K562 (cell line): ENCODE results near the gene GABBR1. TPM values are rescaled to one million over a fixed set of nuclear protein-coding genes. Genes with fewer than 3 reads are reported as not detected.

Experiments used
- ARID1B ChIP-seq: fragments of 450-650 bp; IDR thresholded peaks from 2 replicates; pipeline ENCODE4 v1.6.1; 2016; ENCODE audit warnings: antibody characterized with exemption, mild to moderate bottlenecking, inconsistent platforms
- ATF3 ChIP-seq, 2 experiments: fragments of 450-650 bp in 1 of 2; sonication (generic) in 1 of 2; formaldehyde crosslinking in 1 of 2; IDR thresholded peaks in 1 of 2; conservative IDR thresholded peaks in 1 of 2; 2 replicates each; pipeline versions ENCODE4 v1.6.1 to v1.8.1; 2016 to 2023; ENCODE audit warnings: mild to moderate bottlenecking in 2 of 2, moderate library complexity in 2 of 2, inconsistent platforms in 1 of 2, missing genetic modification reagents in 1 of 2
- CLOCK ChIP-seq: fragments of 250-450 bp; sonication (Bioruptor Pico); IDR thresholded peaks from 2 replicates; pipeline ENCODE4 v1.4.0; 2020; ENCODE audit warnings: mild to moderate bottlenecking, moderate library complexity, borderline replicate concordance
- FOXK1 ChIP-seq: sonication (generic); formaldehyde crosslinking; IDR thresholded peaks from 2 replicates; pipeline ENCODE4 v1.8.0; 2022; ENCODE audit warnings: missing genetic modification reagents, mild to moderate bottlenecking, borderline replicate concordance
- FOXP4 ChIP-seq: sonication (generic); formaldehyde crosslinking; IDR thresholded peaks from 2 replicates; pipeline ENCODE4 v1.8.0; 2022; ENCODE audit warnings: mild to moderate bottlenecking, missing genetic modification reagents, borderline replicate concordance
- HDAC6 ChIP-seq: IDR thresholded peaks from 2 replicates; pipeline ENCODE4 v1.6.1; 2012; ENCODE audit warnings: low read depth, mild to moderate bottlenecking, control low read depth, inconsistent platforms, low read length, moderate library complexity
- HNRNPUL1 ChIP-seq: fragments of 200-400 bp; formaldehyde crosslinking; IDR thresholded peaks from 2 replicates; pipeline ENCODE4 v1.6.1; 2017; ENCODE audit warnings: low read length
- MAFK ChIP-seq: IDR thresholded peaks from 2 replicates; pipeline ENCODE4 v1.6.1; 2011; ENCODE audit warnings: low read length, improper control_type of control experiment
- NRF1 ChIP-seq, 2 experiments: fragments of 450-650 bp; IDR thresholded peaks in 1 of 2; conservative IDR thresholded peaks in 1 of 2; 2 replicates each; pipeline ENCODE4 v1.6.1; 2014; ENCODE audit warnings: mild to moderate bottlenecking in 2 of 2
- ZNF311 ChIP-seq: fragments of 250-450 bp; sonication (Bioruptor Pico); IDR thresholded peaks from 2 replicates; pipeline ENCODE4 v1.4.0; 2020; ENCODE audit warnings: mild to moderate bottlenecking, moderate library complexity
- ZNF696 ChIP-seq: fragments of 250-450 bp; sonication (Bioruptor Pico); conservative IDR thresholded peaks from 2 replicates; pipeline ENCODE4 v1.4.0; 2020; ENCODE audit warnings: mild to moderate bottlenecking, moderate library complexity
- ZNF778 ChIP-seq: fragments of 450-650 bp; formaldehyde crosslinking; IDR thresholded peaks from 2 replicates; pipeline ENCODE4 v1.4.0; 2020; ENCODE audit warnings: mild to moderate bottlenecking, moderate library complexity
- polyA plus RNA-seq, 8 experiments: library from polyadenylated mRNA; depleted of rRNA in 4 of 8; stranded (reverse) in 5 of 8; unstranded in 3 of 8; fragments of >200 nt; fragmentation: Nextera tagmentation in 2 of 8; fragmentation: Illumina TruSeq in 1 of 8; extraction: Ambion mirVana in 2 of 8; extraction: Trizol in 1 of 8; gene quantifications; 2 replicates each; pipeline versions ENCODE4 v1.2.1 to v1.2.3, GENCODE V29; 2011 to 2014; ENCODE audit warnings: inconsistent platforms in 1 of 8, missing spikeins in 1 of 8
- total RNA-seq, 7 experiments: library from RNA; depleted of rRNA in 6 of 7; stranded (reverse); fragments of >200 nt in 6 of 7; fragmentation: Illumina TruSeq in 2 of 7; extraction: Trizol in 2 of 7; gene quantifications; 2 replicates each; pipeline versions ENCODE4 v1.2.1 to v1.2.3, GENCODE V29; 2011 to 2021; ENCODE audit warnings: low replicate concordance in 1 of 7
- TF ChIP-seq, protein P1 (sequence below): fragments of 450-650 bp; conservative IDR thresholded peaks from 2 replicates; pipeline ENCODE4 v1.6.1; 2016; ENCODE audit warnings: missing genetic modification characterization, low read depth, mild to moderate bottlenecking, control low read depth, missing compliant biosample characterization

Gene GABBR1
- total and polyA plus RNA-seq, 9 of the 15 experiments (the other 6 are each of a cell fraction or from before 2014, with no cell fraction given) = 2.2 to 48.3 (median 20.8) TPM

- TF ChIP-seq HDAC6 (no peak), ZNF311 (no peak), FOXP4 (CRISPR knock-in tag) (no peak), ZNF778 (CRISPR knock-in tag) (no peak), ARID1B (no peak), NRF1 (conservative IDR thresholded peaks at IDR 0.05 in 1 of 2, IDR thresholded peaks at IDR 0.05 in 1 of 2) (peak; percentile 78 to 82), ATF3 (IDR thresholded peaks at IDR 0.05) (peak; percentile 84), ATF3 (CRISPR knock-in tag; conservative IDR thresholded peaks at IDR 0.05) (no peak), HNRNPUL1 (no peak), CLOCK (CRISPR knock-in tag) (no peak), ZNF696 (CRISPR knock-in tag) (no peak), MAFK (no peak), FOXK1 (CRISPR knock-in tag) (no peak)
- TF ChIP-seq, protein P1, sequence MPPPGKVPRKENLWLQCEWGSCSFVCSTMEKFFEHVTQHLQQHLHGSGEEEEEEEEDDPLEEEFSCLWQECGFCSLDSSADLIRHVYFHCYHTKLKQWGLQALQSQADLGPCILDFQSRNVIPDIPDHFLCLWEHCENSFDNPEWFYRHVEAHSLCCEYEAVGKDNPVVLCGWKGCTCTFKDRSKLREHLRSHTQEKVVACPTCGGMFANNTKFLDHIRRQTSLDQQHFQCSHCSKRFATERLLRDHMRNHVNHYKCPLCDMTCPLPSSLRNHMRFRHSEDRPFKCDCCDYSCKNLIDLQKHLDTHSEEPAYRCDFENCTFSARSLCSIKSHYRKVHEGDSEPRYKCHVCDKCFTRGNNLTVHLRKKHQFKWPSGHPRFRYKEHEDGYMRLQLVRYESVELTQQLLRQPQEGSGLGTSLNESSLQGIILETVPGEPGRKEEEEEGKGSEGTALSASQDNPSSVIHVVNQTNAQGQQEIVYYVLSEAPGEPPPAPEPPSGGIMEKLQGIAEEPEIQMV (tag) = no peak
Measured at GRCh38 chr6:29649701-29650673, 17.0 kb upstream of the GABBR1 start (continued).
